ENCODE measurements around the gene SOX5.

- TF ChIP-seq, protein P1, sequence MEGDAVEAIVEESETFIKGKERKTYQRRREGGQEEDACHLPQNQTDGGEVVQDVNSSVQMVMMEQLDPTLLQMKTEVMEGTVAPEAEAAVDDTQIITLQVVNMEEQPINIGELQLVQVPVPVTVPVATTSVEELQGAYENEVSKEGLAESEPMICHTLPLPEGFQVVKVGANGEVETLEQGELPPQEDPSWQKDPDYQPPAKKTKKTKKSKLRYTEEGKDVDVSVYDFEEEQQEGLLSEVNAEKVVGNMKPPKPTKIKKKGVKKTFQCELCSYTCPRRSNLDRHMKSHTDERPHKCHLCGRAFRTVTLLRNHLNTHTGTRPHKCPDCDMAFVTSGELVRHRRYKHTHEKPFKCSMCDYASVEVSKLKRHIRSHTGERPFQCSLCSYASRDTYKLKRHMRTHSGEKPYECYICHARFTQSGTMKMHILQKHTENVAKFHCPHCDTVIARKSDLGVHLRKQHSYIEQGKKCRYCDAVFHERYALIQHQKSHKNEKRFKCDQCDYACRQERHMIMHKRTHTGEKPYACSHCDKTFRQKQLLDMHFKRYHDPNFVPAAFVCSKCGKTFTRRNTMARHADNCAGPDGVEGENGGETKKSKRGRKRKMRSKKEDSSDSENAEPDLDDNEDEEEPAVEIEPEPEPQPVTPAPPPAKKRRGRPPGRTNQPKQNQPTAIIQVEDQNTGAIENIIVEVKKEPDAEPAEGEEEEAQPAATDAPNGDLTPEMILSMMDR (IDR thresholded peaks at IDR 0.05): no peak
- TF ChIP-seq POLR2A (IDR thresholded peaks at IDR 0.05): no peak
Observed at GRCh38 chr12:23948291-23948690, 1.2 kb downstream of the SOX5 start.

Data from right lobe of liver (tissue), 4 donors.